ENCODE data around the gene ARHGEF40. TPM values are rescaled to one million over a fixed set of nuclear protein-coding genes. Genes with fewer than 3 reads are reported as not detected.

Gene ARHGEF40
- total and polyA plus RNA-seq, 2 experiments from 2014 or later, result 22.4 to 56.6 TPM

- Histone ChIP-seq H3K4me3 (no peak overlapping the region), H3K27me3 (replicated peaks; ENCODE audit: insufficient read depth) (no peaks in the 10 kb centered on the region), H3K4me1 (ENCODE audit: insufficient read depth) (no peaks in the 10 kb centered on the region), H3K4me2 (ENCODE audit: unreplicated experiment) (no peak overlapping the region), H3K9me2 (ENCODE audit: insufficient read depth) (no peaks in the 10 kb centered on the region), H4K20me1 (ENCODE audit: insufficient read depth) (no peaks in the 10 kb centered on the region), H3F3A (ENCODE audit: insufficient read depth) (no peaks in the 10 kb centered on the region), H3K79me2 (ENCODE audit: insufficient read depth) (no peaks in the 10 kb centered on the region), H3K36me3 (ENCODE audit: low read depth) (no peaks in the 10 kb centered on the region), H3K9ac (no peak overlapping the region), H3K27ac (no peak overlapping the region), H3K9me3 (ENCODE audit: low read depth) (no peaks in the 10 kb centered on the region), H2AFZ (no peak overlapping the region)
- in situ Hi-C loops (cut with MboI), result no loop called here
- no peak for TF ChIP-seq EZH2 (IDR thresholded peaks at IDR 0.05; ENCODE audit: insufficient read depth, poor library complexity, severe bottlenecking)
- no peak for TF ChIP-seq EZH2phosphoT487 (IDR thresholded peaks at IDR 0.05; ENCODE audit: insufficient read depth, low read depth)
- DNase-seq, result no peak
- WGBS, 2 experiments (ENCODE audit: low coverage in 1 of 2, low lambda C conversion rate in 2 of 2, missing lambda C conversion rate in 2 of 2), result 91 to 94% methylated on average over 2 of the region's 2 CpGs
Measured at GRCh38 chr14:21113369-21113768, 43.3 kb downstream of the ARHGEF40 start.

GRCh38 chr14:21118933-21119332, 48.8 kb downstream of the ARHGEF40 start:
- Histone ChIP-seq H3K4me2 (ENCODE audit: unreplicated experiment) (no peak overlapping the region), H3K79me2 (ENCODE audit: insufficient read depth) (no peaks in the 10 kb centered on the region), H3K4me3 (no peak overlapping the region), H3K9ac (no peak overlapping the region), H3K9me2 (ENCODE audit: insufficient read depth) (no peaks in the 10 kb centered on the region), H3K27me3 (replicated peaks; ENCODE audit: insufficient read depth) (no peaks in the 10 kb centered on the region), H3K36me3 (ENCODE audit: low read depth) (no peaks in the 10 kb centered on the region), H3F3A (ENCODE audit: insufficient read depth) (no peaks in the 10 kb centered on the region), H3K27ac (no peak overlapping the region), H3K9me3 (ENCODE audit: low read depth) (no peaks in the 10 kb centered on the region), H3K4me1 (ENCODE audit: insufficient read depth) (no peaks in the 10 kb centered on the region), H2AFZ (no peak overlapping the region), H4K20me1 (ENCODE audit: insufficient read depth) (no peaks in the 10 kb centered on the region)
- in situ Hi-C loops (cut with MboI), result no loop called here
- no peak for DNase-seq
- TF ChIP-seq EZH2 (IDR thresholded peaks at IDR 0.05; ENCODE audit: insufficient read depth, poor library complexity, severe bottlenecking), result no peak
- TF ChIP-seq EZH2phosphoT487 (IDR thresholded peaks at IDR 0.05; ENCODE audit: insufficient read depth, low read depth), result no peak
- WGBS, 2 experiments (ENCODE audit: low coverage in 1 of 2, low lambda C conversion rate in 2 of 2, missing lambda C conversion rate in 2 of 2), result 73 to 83% methylated on average over 3 of the region's 3 CpGs

DNA sequence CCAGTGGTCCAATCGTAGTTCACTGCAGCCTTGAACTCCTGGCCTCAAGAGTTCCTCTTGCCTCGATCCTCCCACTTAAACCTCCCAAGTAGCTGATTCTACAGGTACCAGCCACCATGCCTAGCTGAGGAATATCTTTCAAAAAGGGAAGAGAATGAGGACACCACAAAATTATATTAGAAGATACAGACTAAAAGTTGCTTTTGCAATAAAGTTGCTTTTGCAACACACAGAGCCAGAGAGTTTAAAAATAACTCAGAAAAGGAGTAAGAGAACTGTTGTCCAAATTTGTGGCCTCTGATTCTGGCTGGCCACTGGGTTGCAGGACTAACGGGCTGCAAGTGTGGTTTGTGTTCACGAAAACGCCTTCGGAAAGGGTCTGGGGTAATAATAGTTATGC, 50.6 kb downstream of the ARHGEF40 start:
- Histone ChIP-seq H3K4me3 (no peak overlapping the region), H3K27ac (no peak overlapping the region), H3K4me2 (ENCODE audit: unreplicated experiment) (no peak overlapping the region), H3K36me3 (ENCODE audit: low read depth) (no peaks in the 10 kb centered on the region), H3K9me3 (ENCODE audit: low read depth) (no peaks in the 10 kb centered on the region), H3K9ac (no peak overlapping the region), H2AFZ (no peak overlapping the region), H3F3A (ENCODE audit: insufficient read depth) (no peaks in the 10 kb centered on the region), H3K27me3 (replicated peaks; ENCODE audit: insufficient read depth) (peaks cover 3% of the 10 kb centered on the region; the same call in 1 of the 2 replicates), H4K20me1 (ENCODE audit: insufficient read depth) (no peaks in the 10 kb centered on the region), H3K9me2 (ENCODE audit: insufficient read depth) (no peaks in the 10 kb centered on the region), H3K4me1 (ENCODE audit: insufficient read depth) (no peaks in the 10 kb centered on the region), H3K79me2 (ENCODE audit: insufficient read depth) (no peaks in the 10 kb centered on the region)
- TF ChIP-seq EZH2phosphoT487 (IDR thresholded peaks at IDR 0.05; ENCODE audit: insufficient read depth, low read depth) (no peak), EZH2 (IDR thresholded peaks at IDR 0.05; ENCODE audit: insufficient read depth, poor library complexity, severe bottlenecking) (no peak)
- 71 to 75% methylated on average over 6 of the region's 6 CpGs for WGBS, 2 experiments (ENCODE audit: low coverage in 1 of 2, low lambda C conversion rate in 2 of 2, missing lambda C conversion rate in 2 of 2)
- in situ Hi-C loops (cut with MboI), result no loop called here
- DNase-seq, result no peak

DNA sequence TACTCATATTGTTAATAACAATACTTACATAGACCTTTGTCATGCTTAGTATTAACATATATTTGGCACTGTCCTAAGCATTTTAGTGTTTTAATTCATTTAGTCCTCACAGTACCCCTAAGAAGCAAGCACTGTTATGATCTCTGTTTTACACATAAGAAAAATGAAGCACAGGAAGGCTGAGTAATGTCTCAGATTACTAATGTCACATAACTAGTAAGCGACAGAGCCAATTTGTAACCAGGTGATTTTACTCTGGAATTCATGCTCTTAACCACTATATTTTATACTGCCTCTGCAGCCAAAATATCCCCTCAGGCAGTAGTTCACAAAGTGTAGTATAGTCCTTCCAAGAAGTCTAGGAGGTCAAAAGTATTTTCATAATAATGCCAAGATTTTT, 51.0 kb downstream of the ARHGEF40 start:
- H3F3A ChIP-seq (ENCODE audit: insufficient read depth), result no peaks in the 10 kb centered on the region
- no peak overlapping the region for H3K9ac ChIP-seq
- no peaks in the 10 kb centered on the region for H3K36me3 ChIP-seq (ENCODE audit: low read depth)
- WGBS, 2 experiments (ENCODE audit: low coverage in 1 of 2, low lambda C conversion rate in 2 of 2, missing lambda C conversion rate in 2 of 2), result 24 to 32% methylated on average over 1 of the region's 1 CpG
- TF ChIP-seq EZH2phosphoT487 (IDR thresholded peaks at IDR 0.05; ENCODE audit: insufficient read depth, low read depth), result no peak
- no peak for TF ChIP-seq EZH2 (IDR thresholded peaks at IDR 0.05; ENCODE audit: insufficient read depth, poor library complexity, severe bottlenecking)
- no peak overlapping the region for H2AFZ ChIP-seq
- H3K27me3 ChIP-seq (replicated peaks; ENCODE audit: insufficient read depth), result peaks cover 5% of the 10 kb centered on the region; the same call in 1 of the 2 replicates
- H3K4me1 ChIP-seq (ENCODE audit: insufficient read depth), result no peaks in the 10 kb centered on the region
- no peak overlapping the region for H3K4me3 ChIP-seq
- DNase-seq, result no peak
- H3K4me2 ChIP-seq (ENCODE audit: unreplicated experiment), result no peak overlapping the region
- no peak overlapping the region for H3K27ac ChIP-seq
- no peaks in the 10 kb centered on the region for H3K9me3 ChIP-seq (ENCODE audit: low read depth)
- no peaks in the 10 kb centered on the region for H3K9me2 ChIP-seq (ENCODE audit: insufficient read depth)
- in situ Hi-C loops (cut with MboI), result no loop called here
- no peaks in the 10 kb centered on the region for H4K20me1 ChIP-seq (ENCODE audit: insufficient read depth)
- no peaks in the 10 kb centered on the region for H3K79me2 ChIP-seq (ENCODE audit: insufficient read depth)

- no peaks in the 10 kb centered on the region for H3K9me3 ChIP-seq (ENCODE audit: low read depth)
- no peak overlapping the region for H3K9ac ChIP-seq
- no peak for DNase-seq
- no peaks in the 10 kb centered on the region for H3K79me2 ChIP-seq (ENCODE audit: insufficient read depth)
- no peak overlapping the region for H2AFZ ChIP-seq
- no peaks in the 10 kb centered on the region for H3K4me1 ChIP-seq (ENCODE audit: insufficient read depth)
- no peak overlapping the region for H3K27ac ChIP-seq
- H3F3A ChIP-seq (ENCODE audit: insufficient read depth), result no peaks in the 10 kb centered on the region
- H4K20me1 ChIP-seq (ENCODE audit: insufficient read depth), result no peaks in the 10 kb centered on the region
- H3K36me3 ChIP-seq (ENCODE audit: low read depth), result no peaks in the 10 kb centered on the region
- no peak overlapping the region for H3K4me2 ChIP-seq (ENCODE audit: unreplicated experiment)
- no peaks in the 10 kb centered on the region for H3K9me2 ChIP-seq (ENCODE audit: insufficient read depth)
- in situ Hi-C loops (cut with MboI), result no loop called here
- peaks cover 14% of the 10 kb centered on the region for H3K27me3 ChIP-seq (replicated peaks; ENCODE audit: insufficient read depth)
- 50 to 66% methylated on average over 1 of the region's 1 CpG for WGBS, 2 experiments (ENCODE audit: low coverage in 1 of 2, low lambda C conversion rate in 2 of 2, missing lambda C conversion rate in 2 of 2)
- TF ChIP-seq EZH2phosphoT487 (IDR thresholded peaks at IDR 0.05; ENCODE audit: insufficient read depth, low read depth), result no peak
- no peak for TF ChIP-seq EZH2 (IDR thresholded peaks at IDR 0.05; ENCODE audit: insufficient read depth, poor library complexity, severe bottlenecking)
- no peak overlapping the region for H3K4me3 ChIP-seq
Measured at GRCh38 chr14:21123429-21123828, 53.3 kb downstream of the ARHGEF40 start.

Measured in GM23248 (cell line).